Measurements from ENCODE around the gene RILPL2.
"Not testable (repeated sequence)": the region's sequence is repeated elsewhere in the genome, so short reads cannot be mapped to it uniquely, and the experiment has no call there.

RILPL2 gene

GRCh38 chr12:123382684-123383083 is 53.8 kb downstream of the RILPL2 start:
- no peak for DNase-seq (ENCODE audit: low spot score)

- no peak for DNase-seq (ENCODE audit: low spot score)
Observed at GRCh38 chr12:123379391-123379790, 57.1 kb downstream of the RILPL2 start.

GRCh38 chr12:123372415-123372814 is 64.1 kb downstream of the RILPL2 start:
- not testable (repeated sequence) for DNase-seq (ENCODE audit: low spot score)

GRCh38 chr12:123371667-123372368 is 64.7 kb downstream of the RILPL2 start:
- DNase-seq (ENCODE audit: low spot score), result not testable (repeated sequence)

- DNase-seq (ENCODE audit: low spot score), result no peak
Observed at GRCh38 chr12:123369229-123369628, 67.3 kb downstream of the RILPL2 start.

- DNase-seq (ENCODE audit: low spot score), result not testable (repeated sequence)
Observed at GRCh38 chr12:123368431-123368830, 68.1 kb downstream of the RILPL2 start.

GRCh38 chr12:123367511-123367910 is 69.0 kb downstream of the RILPL2 start:
- no peak for DNase-seq (ENCODE audit: low spot score)

Measured in kidney capillary endothelial cell (primary cell).